Body of pancreas (tissue), 4 donors: ENCODE data around the gene LGR5. TPM values are rescaled to one million over a fixed set of nuclear protein-coding genes. Genes with fewer than 3 reads are reported as not detected.

Experiments
- ATAC-seq: fragments of 150-250 bp; one replicate; pipeline ENCODE4 v1.9.1; 2016
- DNase-seq, 4 donors: peaks; one replicate each; pipeline ENCODE4 v3.0.0-alpha.2; 2019
- H3K27ac ChIP-seq, 4 donors: fragments of 200-600 bp; sonication (generic); 1 replicate in 3 of 4; 2 replicates in 1 of 4; pipeline versions ENCODE4 v1.5.1 to v1.6.1; 2016 to 2019; ENCODE audit warnings: mild to moderate bottlenecking in 1 of 4, mixed read lengths in 1 of 4, moderate library complexity in 1 of 4
- H3K27me3 ChIP-seq, 2 donors: fragments of 200-600 bp; sonication (generic); one replicate each; pipeline ENCODE4 v1.6.0; 2016; ENCODE audit warnings: mild to moderate bottlenecking in 1 of 2
- H3K36me3 ChIP-seq, 2 donors: fragments of 200-600 bp; sonication (generic); replicated peaks in 1 of 2; 2 replicates each; pipeline ENCODE4 v1.5.1; 2016; ENCODE audit warnings: low read depth in 2 of 2; ENCODE audit not compliant: insufficient read depth in 1 of 2
- H3K4me1 ChIP-seq: fragments of 200-600 bp; sonication (generic); one replicate; pipeline ENCODE4 v1.6.0; 2016
- H3K4me3 ChIP-seq, 2 donors: fragments of 200-600 bp; sonication (generic); 1 replicate in 1 of 2; 2 replicates in 1 of 2; pipeline ENCODE4 v1.5.1; 2016 to 2019
- H3K9me3 ChIP-seq, 3 donors: fragments of 200-600 bp; sonication (generic); 1 replicate in 2 of 3; 2 replicates in 1 of 3; pipeline ENCODE4 v1.5.1; 2016
- POLR2A ChIP-seq, 3 donors: fragments of 450-650 bp; IDR thresholded peaks; one replicate each; pipeline ENCODE4 v1.6.1; 2016; ENCODE audit warnings: antibody characterized with exemption in 3 of 3, mild to moderate bottlenecking in 2 of 3
- WGBS, 2 donors: methylation state at CpG; one replicate each; pipeline ENCODE4 v1.1.5; 2017; 5-methylcytosine and 5-hydroxymethylcytosine counted together
- intact Hi-C: fragments of 100-400 bp; cut with DNase I; formaldehyde crosslinking; loops from one replicate; pipeline ENCODE4 v1.15.1; 2023
- total RNA-seq, 2 donors: library from RNA; depleted of rRNA; stranded (reverse); fragments of >200 nt; gene quantifications; one replicate each; pipeline ENCODE4 v1.1.0, GENCODE V29; 2016
- TF ChIP-seq, protein P1 (sequence below), 7 experiments: fragments of 450-650 bp in 4 of 7; fragments of 200-600 bp in 3 of 7; sonication (generic) in 3 of 7; IDR thresholded peaks; one replicate each; pipeline ENCODE4 v1.5.1; 2016 to 2019; ENCODE audit warnings: antibody characterized with exemption in 7 of 7

Gene LGR5
- total RNA-seq, 2 donors from 2014 or later = 0.52 TPM; not detected in 1

DNA sequence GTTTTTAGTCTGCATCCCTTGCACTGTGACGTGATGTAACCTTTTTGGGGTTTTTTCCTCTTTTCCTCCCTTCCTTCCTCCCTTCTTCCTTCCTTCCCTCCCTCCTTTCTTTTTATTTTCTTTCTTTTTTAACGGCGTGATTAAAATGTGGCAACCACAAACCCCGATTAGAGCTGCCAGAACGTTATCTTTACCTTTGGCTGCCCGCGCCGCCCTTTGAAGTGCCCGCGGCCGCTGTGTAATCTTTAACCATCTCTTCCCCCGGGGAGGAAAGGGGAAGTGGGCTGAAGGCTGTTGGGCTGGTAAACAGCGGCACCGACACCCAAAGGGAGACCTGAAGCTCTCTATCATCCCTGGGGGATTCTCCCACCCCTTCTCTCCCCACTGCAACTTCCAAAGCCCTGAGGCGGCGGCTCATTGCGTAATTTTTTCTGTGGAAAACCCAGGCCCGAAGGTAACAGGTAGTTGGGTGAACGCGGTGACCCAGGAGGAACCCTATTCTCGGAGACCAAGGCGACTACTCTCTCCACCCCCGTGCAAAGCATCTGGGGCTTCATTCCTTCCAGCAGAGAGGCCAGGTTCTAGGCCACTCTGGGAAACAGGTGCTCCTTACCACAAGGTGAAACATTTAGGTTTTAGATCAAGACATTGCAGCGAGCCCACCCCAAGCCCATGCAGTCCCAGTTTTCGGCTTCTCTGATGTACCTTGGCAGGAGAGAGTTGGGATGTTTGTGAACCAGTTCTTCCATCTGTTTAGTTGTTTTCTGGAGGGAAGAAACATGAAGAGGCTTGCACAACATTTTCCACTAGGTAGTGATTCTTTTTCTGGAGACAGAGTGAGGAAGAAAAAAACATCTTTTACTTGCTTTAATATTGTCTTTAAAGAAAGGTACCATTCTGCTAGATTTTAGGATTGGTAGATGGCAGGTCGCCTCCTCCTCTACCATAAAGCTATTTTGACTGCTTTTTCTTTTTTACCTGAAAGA is 1.5 kb downstream of the LGR5 start:
- intact Hi-C loops = no loop called here
- H3K27me3 ChIP-seq = peaks cover 0 to 15% of the 10 kb centered on the region in 2 donors
- no peak for TF ChIP-seq POLR2A (IDR thresholded peaks at IDR 0.05)
- TF ChIP-seq, protein P1, sequence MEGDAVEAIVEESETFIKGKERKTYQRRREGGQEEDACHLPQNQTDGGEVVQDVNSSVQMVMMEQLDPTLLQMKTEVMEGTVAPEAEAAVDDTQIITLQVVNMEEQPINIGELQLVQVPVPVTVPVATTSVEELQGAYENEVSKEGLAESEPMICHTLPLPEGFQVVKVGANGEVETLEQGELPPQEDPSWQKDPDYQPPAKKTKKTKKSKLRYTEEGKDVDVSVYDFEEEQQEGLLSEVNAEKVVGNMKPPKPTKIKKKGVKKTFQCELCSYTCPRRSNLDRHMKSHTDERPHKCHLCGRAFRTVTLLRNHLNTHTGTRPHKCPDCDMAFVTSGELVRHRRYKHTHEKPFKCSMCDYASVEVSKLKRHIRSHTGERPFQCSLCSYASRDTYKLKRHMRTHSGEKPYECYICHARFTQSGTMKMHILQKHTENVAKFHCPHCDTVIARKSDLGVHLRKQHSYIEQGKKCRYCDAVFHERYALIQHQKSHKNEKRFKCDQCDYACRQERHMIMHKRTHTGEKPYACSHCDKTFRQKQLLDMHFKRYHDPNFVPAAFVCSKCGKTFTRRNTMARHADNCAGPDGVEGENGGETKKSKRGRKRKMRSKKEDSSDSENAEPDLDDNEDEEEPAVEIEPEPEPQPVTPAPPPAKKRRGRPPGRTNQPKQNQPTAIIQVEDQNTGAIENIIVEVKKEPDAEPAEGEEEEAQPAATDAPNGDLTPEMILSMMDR (IDR thresholded peaks at IDR 0.05) = no peak
- peak; percentile 43 for ATAC-seq
- H3K9me3 ChIP-seq = peaks cover 0 to 11% (median 0%) of the 10 kb centered on the region in 3 donors
- no peak overlapping the region for H3K27ac ChIP-seq
- H3K36me3 ChIP-seq = no peaks in the 10 kb centered on the region
- 7 to 10% methylated on average over 26 of the region's 26 CpGs for whole genome bisulfite sequencing, 2 donors
- DNase-seq = peak in 2 of 4 donors; percentile 7 to 39
- H3K4me1 ChIP-seq = peaks cover 29% of the 10 kb centered on the region
- H3K4me3 ChIP-seq = no peak overlapping the region

DNA sequence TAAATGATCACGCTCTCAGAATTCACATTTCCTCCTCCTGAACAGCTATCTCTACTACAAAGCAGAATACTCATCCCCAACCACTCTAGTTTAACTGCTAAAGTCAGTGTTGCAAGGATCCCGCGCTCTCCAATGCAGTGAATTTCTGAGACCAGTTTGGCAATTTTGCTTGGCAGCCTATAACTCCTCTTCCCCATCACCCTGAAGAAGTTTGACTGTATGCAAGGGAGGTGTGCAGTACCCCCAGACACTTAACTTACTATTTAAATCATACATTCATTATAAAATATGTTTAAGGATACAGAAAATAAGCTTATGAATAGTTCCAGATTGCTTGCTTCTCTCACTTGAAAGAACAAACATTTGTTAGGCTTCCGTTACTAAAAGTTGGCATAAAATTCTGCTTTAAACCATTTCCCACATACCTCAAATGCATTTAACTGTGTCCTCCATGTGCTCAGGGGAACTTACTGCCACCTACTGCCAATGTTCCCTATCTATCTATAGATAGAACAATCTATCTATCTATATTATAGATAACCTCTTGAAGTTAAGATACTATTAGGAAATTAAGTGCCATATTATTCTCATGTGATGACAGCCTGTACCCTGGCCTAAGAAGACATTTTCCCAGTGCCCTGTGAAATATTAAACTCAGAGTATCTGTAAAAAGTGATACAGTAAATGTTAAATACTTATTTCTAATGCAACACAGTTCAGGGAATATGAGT is 2.4 kb downstream of the LGR5 start:
- Histone ChIP-seq H3K27ac (no peak overlapping the region), H3K36me3 (no peaks in the 10 kb centered on the region), H3K9me3 (peaks cover 0 to 1% (median 0%) of the 10 kb centered on the region in 3 donors), H3K4me3 (no peak overlapping the region), H3K27me3 (peaks cover 0 to 15% of the 10 kb centered on the region in 2 donors), H3K4me1 (peaks cover 29% of the 10 kb centered on the region)
- WGBS, 2 donors = 89 to 94% methylated on average over 4 of the region's 4 CpGs
- intact Hi-C loops = no loop called here
- no peak for TF ChIP-seq POLR2A (IDR thresholded peaks at IDR 0.05)
- TF ChIP-seq, protein P1 (IDR thresholded peaks at IDR 0.05) = no peak
- ATAC-seq (no peak), DNase-seq (no peak)

DNA sequence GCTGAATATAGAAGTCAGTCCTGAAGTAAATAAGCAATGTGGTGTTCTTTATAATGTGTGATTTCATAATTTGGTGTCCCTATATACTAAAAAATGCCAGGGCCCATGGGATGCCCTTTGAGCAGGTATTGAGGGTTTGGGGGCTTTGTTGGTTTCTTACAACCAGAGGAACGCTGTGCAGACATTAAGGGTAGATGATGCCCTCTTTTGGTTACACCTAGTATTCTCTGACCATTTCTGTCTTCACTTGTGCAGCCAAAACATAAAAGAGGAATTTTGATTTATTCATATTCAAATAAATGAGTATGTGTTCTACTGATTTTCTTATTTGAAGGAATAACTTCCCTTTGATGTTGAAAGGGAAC is 3.0 kb downstream of the LGR5 start:
- no peak for DNase-seq
- H3K27ac ChIP-seq = no peak overlapping the region
- H3K4me1 ChIP-seq = peaks cover 29% of the 10 kb centered on the region
- intact Hi-C loops = no loop called here
- H3K9me3 ChIP-seq = no peaks in the 10 kb centered on the region
- WGBS, 2 donors = 88 to 96% methylated on average over 1 of the region's 1 CpG
- H3K36me3 ChIP-seq = no peaks in the 10 kb centered on the region
- ATAC-seq = no peak
- H3K4me3 ChIP-seq = no peak overlapping the region
- TF ChIP-seq POLR2A (IDR thresholded peaks at IDR 0.05) = no peak
- TF ChIP-seq, protein P1 (IDR thresholded peaks at IDR 0.05) = no peak
- peaks cover 0 to 15% of the 10 kb centered on the region in 2 donors for H3K27me3 ChIP-seq

DNA sequence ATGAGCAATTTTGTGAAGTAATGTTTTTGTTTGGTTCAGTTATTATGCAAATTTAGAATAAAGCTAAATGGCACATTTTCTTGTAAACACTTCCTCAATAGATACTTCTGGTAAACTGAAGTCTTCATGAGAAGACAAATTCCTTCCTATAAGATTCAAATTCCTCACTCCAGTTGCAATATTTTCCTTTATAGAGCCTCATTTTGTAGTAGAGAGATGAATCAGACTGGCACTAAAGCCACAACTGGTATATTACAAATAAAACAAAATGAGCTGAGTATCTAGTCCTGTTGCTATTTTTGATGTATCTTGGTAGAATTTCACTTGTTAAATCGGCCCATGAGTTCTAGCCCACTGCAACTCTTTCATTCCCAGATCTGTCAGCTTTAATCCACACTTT is 5.5 kb downstream of the LGR5 start:
- ATAC-seq = no peak
- TF ChIP-seq POLR2A (IDR thresholded peaks at IDR 0.05) = no peak
- TF ChIP-seq, protein P1 (IDR thresholded peaks at IDR 0.05) = no peak
- no peak overlapping the region for H3K4me3 ChIP-seq
- peaks cover 12% of the 10 kb centered on the region for H3K4me1 ChIP-seq
- H3K9me3 ChIP-seq = no peaks in the 10 kb centered on the region
- intact Hi-C loops = no loop called here
- no peak overlapping the region for H3K27ac ChIP-seq
- no peak for DNase-seq
- no peaks in the 10 kb centered on the region for H3K36me3 ChIP-seq
- H3K27me3 ChIP-seq = peaks cover 0 to 8% of the 10 kb centered on the region in 2 donors
- WGBS, 2 donors = 46 to 67% methylated on average over 1 of the region's 1 CpG
